ENCODE results near the gene GLOD5. TPM values are rescaled to one million over a fixed set of nuclear protein-coding genes. Genes with fewer than 3 reads are reported as not detected.

Gene GLOD5
- polyA plus RNA-seq, 2 of the 4 experiments (the other 2 are of a cell fraction), result not detected

GRCh38 chrX:48823053-48823452 is 61.5 kb downstream of the GLOD5 start:
- ATAC-seq, result no peak
- TF ChIP-seq RCOR1 (IDR thresholded peaks at IDR 0.05; ENCODE audit: low read depth, low read length), result no peak
- TF ChIP-seq EP300 (IDR thresholded peaks at IDR 0.05), result no peak
- TF ChIP-seq ZSCAN20 (CRISPR knock-in tag; IDR thresholded peaks at IDR 0.05), result no peak
- no peak for TF ChIP-seq ESRRA (IDR thresholded peaks at IDR 0.05; ENCODE audit: borderline replicate concordance, low read length)
- no peak for TF ChIP-seq EHF (CRISPR knock-in tag; IDR thresholded peaks at IDR 0.05)
- no peak for TF ChIP-seq JUNB (IDR thresholded peaks at IDR 0.05)
- TF ChIP-seq, protein P1, sequence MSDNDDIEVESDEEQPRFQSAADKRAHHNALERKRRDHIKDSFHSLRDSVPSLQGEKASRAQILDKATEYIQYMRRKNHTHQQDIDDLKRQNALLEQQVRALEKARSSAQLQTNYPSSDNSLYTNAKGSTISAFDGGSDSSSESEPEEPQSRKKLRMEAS (IDR thresholded peaks at IDR 0.05), result no peak
- TF ChIP-seq NPAS2 (CRISPR knock-in tag; IDR thresholded peaks at IDR 0.05; ENCODE audit: borderline replicate concordance), result no peak
- TF ChIP-seq TP53 (CRISPR knock-in tag; IDR thresholded peaks at IDR 0.05), result no peak
- TF ChIP-seq MYC (IDR thresholded peaks at IDR 0.05; ENCODE audit: borderline replicate concordance, low read length), result no peak
- no peak for TF ChIP-seq ZFP36 (IDR thresholded peaks at IDR 0.05; ENCODE audit: borderline replicate concordance, partially characterized antibody)
- no peak for TF ChIP-seq PHF8 (IDR thresholded peaks at IDR 0.05; ENCODE audit: borderline replicate concordance, low read depth)
- 96% methylated on average over 4 of the region's 6 CpGs for WGBS (ENCODE audit: missing lambda C conversion rate)
- no peak overlapping the region for H3K27ac ChIP-seq
- CTCF ChIA-PET, result interaction anchor here (0.9 to 1.3 kb wide), 3 partner anchors 11 to 139 kb away, joined by 3 read pairs; partner anchors contain the start of gene WAS
- H3K4me3 ChIP-seq, result no peak overlapping the region
- DNase-seq (ENCODE audit: low read depth in 1 of 2, low spot score in 1 of 2), result no peak
- H3K4me2 ChIP-seq, result no peak overlapping the region
- POLR2A ChIA-PET, result no interaction called here
- H3K4me1 ChIP-seq, result no peaks in the 10 kb centered on the region
- H3K9me3 ChIP-seq, result no peaks in the 10 kb centered on the region
- FAIRE-seq, result no peak

Small RNA genes lying within 50 kb of the gene (small RNA-seq; reads per million reads assigned to genes)
- gene RNU6-1056P (0 reads per million in 6 experiments), gene RNU6-29P (0 to 0.78 (median 0) reads per million in 6 experiments)

Other genes starting within 250 kb of the GLOD5 start
- gene EBP, start 239.9 kb upstream of the GLOD5 start, polyA plus RNA-seq (2011; rRNA removed), result 82.9 and 90.8 TPM in 2 replicates
- gene EBP, start 239.9 kb upstream of the GLOD5 start, polyA plus RNA-seq (2017; fragmentation: RNase III; extraction: RNeasy Plus Mini Kit Qiagen cat#74134 plus additional on column Dnase treatment), result 114 to 159 TPM (median 142 TPM) in 3 replicates
- gene TBC1D25, start 222.0 kb upstream of the GLOD5 start, polyA plus RNA-seq (2011; rRNA removed), result 8.6 and 10.8 TPM in 2 replicates
- 8.8 to 13.0 TPM (median 11.6 TPM) in 3 replicates for gene TBC1D25, start 222.0 kb upstream of the GLOD5 start, polyA plus RNA-seq (2017; fragmentation: RNase III; extraction: RNeasy Plus Mini Kit Qiagen cat#74134 plus additional on column Dnase treatment)
- 214 and 337 TPM in 2 replicates for gene RBM3, start 187.3 kb upstream of the GLOD5 start, polyA plus RNA-seq (2011; rRNA removed)
- 345 to 446 TPM (median 353 TPM) in 3 replicates for gene RBM3, start 187.3 kb upstream of the GLOD5 start, polyA plus RNA-seq (2017; fragmentation: RNase III; extraction: RNeasy Plus Mini Kit Qiagen cat#74134 plus additional on column Dnase treatment)
- gene WDR13, start 164.3 kb upstream of the GLOD5 start, polyA plus RNA-seq (2011; rRNA removed), result 32.4 and 47.4 TPM in 2 replicates
- gene WDR13, start 164.3 kb upstream of the GLOD5 start, polyA plus RNA-seq (2017; fragmentation: RNase III; extraction: RNeasy Plus Mini Kit Qiagen cat#74134 plus additional on column Dnase treatment), result 47.1 to 57.3 TPM (median 51.9 TPM) in 3 replicates
- 0.05 and 0.09 TPM in 2 replicates for gene WAS, start 77.9 kb upstream of the GLOD5 start, polyA plus RNA-seq (2011; rRNA removed)
- 0.21 to 0.44 TPM (median 0.29 TPM) in 3 replicates for gene WAS, start 77.9 kb upstream of the GLOD5 start, polyA plus RNA-seq (2017; fragmentation: RNase III; extraction: RNeasy Plus Mini Kit Qiagen cat#74134 plus additional on column Dnase treatment)
- 12.8 and 13.4 TPM in 2 replicates for gene SUV39H1, start 65.0 kb upstream of the GLOD5 start, polyA plus RNA-seq (2011; rRNA removed)
- 19.9 to 20.3 TPM (median 20.0 TPM) in 3 replicates for gene SUV39H1, start 65.0 kb upstream of the GLOD5 start, polyA plus RNA-seq (2017; fragmentation: RNase III; extraction: RNeasy Plus Mini Kit Qiagen cat#74134 plus additional on column Dnase treatment)
- not detected in 2 replicates for gene GATA1, start 24.8 kb downstream of the GLOD5 start, polyA plus RNA-seq (2011; rRNA removed)
- gene GATA1, start 24.8 kb downstream of the GLOD5 start, polyA plus RNA-seq (2017; fragmentation: RNase III; extraction: RNeasy Plus Mini Kit Qiagen cat#74134 plus additional on column Dnase treatment), result not detected in 3 replicates
- gene HDAC6, start 40.3 kb downstream of the GLOD5 start, polyA plus RNA-seq (2011; rRNA removed), result 50.6 and 53.2 TPM in 2 replicates
- 38.9 to 52.4 TPM (median 52.1 TPM) in 3 replicates for gene HDAC6, start 40.3 kb downstream of the GLOD5 start, polyA plus RNA-seq (2017; fragmentation: RNase III; extraction: RNeasy Plus Mini Kit Qiagen cat#74134 plus additional on column Dnase treatment)
- gene ERAS, start 64.8 kb downstream of the GLOD5 start, polyA plus RNA-seq (2011; rRNA removed), result 0.07 TPM in 1 of 2 replicates, not detected in the other
- 0.06 to 0.07 TPM in 2 of 3 replicates, not detected in the other for gene ERAS, start 64.8 kb downstream of the GLOD5 start, polyA plus RNA-seq (2017; fragmentation: RNase III; extraction: RNeasy Plus Mini Kit Qiagen cat#74134 plus additional on column Dnase treatment)
- gene PCSK1N, start 73.9 kb downstream of the GLOD5 start, polyA plus RNA-seq (2011; rRNA removed), result 1.7 and 3.0 TPM in 2 replicates
- gene PCSK1N, start 73.9 kb downstream of the GLOD5 start, polyA plus RNA-seq (2017; fragmentation: RNase III; extraction: RNeasy Plus Mini Kit Qiagen cat#74134 plus additional on column Dnase treatment), result 15.9 to 22.9 TPM (median 21.2 TPM) in 3 replicates
- gene TIMM17B, start 136.0 kb downstream of the GLOD5 start, polyA plus RNA-seq (2011; rRNA removed), result 68.9 and 71.8 TPM in 2 replicates
- gene TIMM17B, start 136.0 kb downstream of the GLOD5 start, polyA plus RNA-seq (2017; fragmentation: RNase III; extraction: RNeasy Plus Mini Kit Qiagen cat#74134 plus additional on column Dnase treatment), result 71.9 to 76.9 TPM (median 73.3 TPM) in 3 replicates
- gene PQBP1, start 136.2 kb downstream of the GLOD5 start, polyA plus RNA-seq (2011; rRNA removed), result 119 and 125 TPM in 2 replicates
- gene PQBP1, start 136.2 kb downstream of the GLOD5 start, polyA plus RNA-seq (2017; fragmentation: RNase III; extraction: RNeasy Plus Mini Kit Qiagen cat#74134 plus additional on column Dnase treatment), result 140 to 158 TPM (median 147 TPM) in 3 replicates
- 39.4 and 64.2 TPM in 2 replicates for gene SLC35A2, start 149.9 kb downstream of the GLOD5 start, polyA plus RNA-seq (2011; rRNA removed)
- 42.3 to 50.2 TPM (median 49.0 TPM) in 3 replicates for gene SLC35A2, start 149.9 kb downstream of the GLOD5 start, polyA plus RNA-seq (2017; fragmentation: RNase III; extraction: RNeasy Plus Mini Kit Qiagen cat#74134 plus additional on column Dnase treatment)
- gene PIM2, start 157.3 kb downstream of the GLOD5 start, polyA plus RNA-seq (2011; rRNA removed), result 8.2 and 8.5 TPM in 2 replicates
- 7.9 to 8.8 TPM (median 7.9 TPM) in 3 replicates for gene PIM2, start 157.3 kb downstream of the GLOD5 start, polyA plus RNA-seq (2017; fragmentation: RNase III; extraction: RNeasy Plus Mini Kit Qiagen cat#74134 plus additional on column Dnase treatment)
- 57.7 and 65.6 TPM in 2 replicates for gene OTUD5, start 195.9 kb downstream of the GLOD5 start, polyA plus RNA-seq (2011; rRNA removed)
- 42.5 to 48.2 TPM (median 45.9 TPM) in 3 replicates for gene OTUD5, start 195.9 kb downstream of the GLOD5 start, polyA plus RNA-seq (2017; fragmentation: RNase III; extraction: RNeasy Plus Mini Kit Qiagen cat#74134 plus additional on column Dnase treatment)
- 0.59 and 1.1 TPM in 2 replicates for gene KCND1, start 210.1 kb downstream of the GLOD5 start, polyA plus RNA-seq (2011; rRNA removed)
- gene KCND1, start 210.1 kb downstream of the GLOD5 start, polyA plus RNA-seq (2017; fragmentation: RNase III; extraction: RNeasy Plus Mini Kit Qiagen cat#74134 plus additional on column Dnase treatment), result 0.69 to 0.79 TPM (median 0.77 TPM) in 3 replicates
- gene GRIPAP1, start 240.5 kb downstream of the GLOD5 start, polyA plus RNA-seq (2011; rRNA removed), result 33.7 and 35.1 TPM in 2 replicates
- gene GRIPAP1, start 240.5 kb downstream of the GLOD5 start, polyA plus RNA-seq (2017; fragmentation: RNase III; extraction: RNeasy Plus Mini Kit Qiagen cat#74134 plus additional on column Dnase treatment), result 27.7 to 36.2 TPM (median 34.3 TPM) in 3 replicates